GM21619 (cell line): ENCODE results near the gene WDFY1.
A peak's percentile ranks its signal among the peaks of the same experiment; 100 is the strongest.

Source experiments
- ATAC-seq: cut with Tn5 transposase; IDR thresholded peaks from one replicate; pipeline ENCODE4 v1.9.1; 2021; ENCODE audit not compliant: unreplicated experiment

Gene WDFY1, protein sequence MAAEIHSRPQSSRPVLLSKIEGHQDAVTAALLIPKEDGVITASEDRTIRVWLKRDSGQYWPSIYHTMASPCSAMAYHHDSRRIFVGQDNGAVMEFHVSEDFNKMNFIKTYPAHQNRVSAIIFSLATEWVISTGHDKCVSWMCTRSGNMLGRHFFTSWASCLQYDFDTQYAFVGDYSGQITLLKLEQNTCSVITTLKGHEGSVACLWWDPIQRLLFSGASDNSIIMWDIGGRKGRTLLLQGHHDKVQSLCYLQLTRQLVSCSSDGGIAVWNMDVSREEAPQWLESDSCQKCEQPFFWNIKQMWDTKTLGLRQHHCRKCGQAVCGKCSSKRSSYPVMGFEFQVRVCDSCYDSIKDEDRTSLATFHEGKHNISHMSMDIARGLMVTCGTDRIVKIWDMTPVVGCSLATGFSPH

DNA sequence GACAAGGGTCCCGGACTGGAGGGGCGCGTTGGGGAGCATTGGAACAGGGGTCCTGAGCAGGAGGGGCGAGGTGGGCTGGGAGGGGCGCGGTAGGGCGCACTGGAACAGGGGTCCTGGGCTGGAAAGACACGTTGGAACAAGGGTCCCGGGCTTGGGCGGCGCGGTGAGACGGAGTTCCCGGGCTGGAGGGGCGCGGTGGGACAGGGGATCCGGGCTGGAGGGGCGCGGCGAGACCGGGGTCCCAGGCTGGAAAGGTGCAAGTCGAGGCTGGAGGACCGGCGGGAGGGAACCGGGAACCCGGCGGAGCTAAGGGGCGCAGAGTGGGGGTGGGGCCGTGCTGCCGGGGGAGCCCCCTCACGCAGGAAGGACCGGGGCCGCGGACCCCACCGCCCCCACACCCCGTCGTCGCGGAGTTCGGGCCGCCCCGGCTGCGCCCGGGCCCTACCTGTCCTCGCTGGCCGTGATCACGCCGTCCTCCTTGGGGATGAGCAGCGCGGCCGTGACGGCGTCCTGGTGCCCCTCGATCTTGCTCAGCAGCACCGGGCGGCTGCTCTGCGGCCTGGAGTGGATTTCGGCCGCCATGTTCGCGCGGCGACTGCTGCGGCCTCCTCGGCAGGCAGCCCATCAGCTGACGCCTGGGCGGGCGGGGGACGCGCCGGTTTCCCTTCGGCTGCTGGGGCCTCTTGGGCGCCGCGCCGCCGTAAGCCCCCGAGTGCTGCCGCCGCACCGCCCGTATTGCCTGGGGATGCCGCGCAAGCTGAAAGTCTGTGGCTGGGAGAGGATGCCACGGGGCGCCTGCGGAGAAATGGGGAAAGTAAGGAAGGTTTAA, at the start of gene WDFY1:
WDFY1 (minus strand) TSS at position 633 of the 829 bp plus-strand sequence; CDS start at position 582, 51 bp downstream.
- peak; percentile 66 for ATAC-seq

DNA sequence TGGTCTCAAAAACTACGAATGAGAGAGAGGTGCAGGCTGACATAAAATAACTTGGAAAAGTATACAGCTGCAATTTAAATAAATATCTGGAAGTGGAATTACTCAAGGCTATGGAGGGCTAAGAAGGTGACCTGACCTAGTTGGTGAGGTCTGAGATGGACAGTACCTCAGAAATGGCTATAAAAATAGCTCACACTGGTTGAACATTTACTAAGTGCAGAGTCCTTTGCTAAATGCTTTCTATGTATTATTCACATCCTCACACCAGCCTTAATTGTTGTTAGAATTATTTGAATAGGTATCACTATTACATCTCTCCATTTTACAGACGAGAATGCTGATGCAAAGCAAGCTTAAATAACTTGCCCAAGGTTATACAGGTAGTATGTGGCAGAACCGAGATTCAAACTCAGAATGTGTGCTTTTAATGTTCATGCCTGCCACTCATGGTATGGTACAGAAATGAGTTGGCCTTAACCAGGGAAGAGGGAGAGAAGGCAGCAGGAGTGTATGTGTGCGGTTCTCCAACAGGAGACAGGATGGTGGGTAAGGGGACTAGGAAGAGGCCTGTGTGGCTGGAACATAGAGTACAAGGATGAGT, 49.5 kb upstream of the WDFY1 start:
- no peak for ATAC-seq

DNA sequence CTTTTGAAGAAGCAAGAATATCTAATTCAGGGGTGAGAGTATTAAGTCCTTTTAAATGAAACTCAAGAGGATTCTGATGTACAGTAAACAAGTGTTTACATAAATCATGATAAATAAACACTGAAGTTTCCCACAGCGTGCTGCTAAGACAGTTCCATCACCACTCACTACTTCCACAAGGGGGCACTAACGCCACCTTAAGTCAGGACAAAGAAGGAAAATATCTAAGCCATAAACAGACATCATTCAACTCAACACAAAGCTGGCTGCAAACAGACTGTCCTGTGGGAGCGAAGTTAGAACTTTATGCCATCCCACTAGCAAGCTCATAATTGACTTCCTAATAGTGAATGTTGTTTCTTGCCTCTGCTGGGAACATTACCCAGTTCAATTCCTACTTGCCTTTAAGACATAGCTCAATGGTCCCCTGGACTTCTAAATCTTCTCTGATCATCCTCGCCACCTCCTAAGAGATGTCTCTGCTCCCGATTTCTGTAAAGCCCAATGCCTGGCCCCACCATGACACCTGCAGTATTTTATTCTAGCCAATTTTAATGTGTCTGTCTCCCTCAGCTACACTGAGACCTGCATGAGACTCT, 48.6 kb upstream of the WDFY1 start:
- peak; percentile 75 for ATAC-seq

DNA sequence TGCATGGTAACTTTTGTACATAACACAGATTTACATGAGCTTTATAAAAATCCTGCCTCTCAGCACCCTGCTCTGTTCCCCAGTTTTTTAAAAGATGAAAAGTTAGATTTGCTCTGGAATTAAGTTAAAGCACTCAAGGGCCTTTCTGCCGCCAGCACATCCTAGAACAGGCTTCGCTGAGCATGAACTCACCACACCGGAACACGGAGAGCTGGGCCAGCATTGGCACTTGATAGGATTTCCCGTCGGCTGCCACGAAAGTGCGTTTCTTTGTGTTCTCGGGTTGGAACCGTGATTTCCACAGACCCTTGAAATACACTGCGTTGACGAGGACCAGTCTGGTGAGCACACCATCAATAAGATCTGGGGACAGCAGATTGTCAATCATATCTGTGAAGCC, 46.5 kb upstream of the WDFY1 start:
- ATAC-seq = no peak

DNA sequence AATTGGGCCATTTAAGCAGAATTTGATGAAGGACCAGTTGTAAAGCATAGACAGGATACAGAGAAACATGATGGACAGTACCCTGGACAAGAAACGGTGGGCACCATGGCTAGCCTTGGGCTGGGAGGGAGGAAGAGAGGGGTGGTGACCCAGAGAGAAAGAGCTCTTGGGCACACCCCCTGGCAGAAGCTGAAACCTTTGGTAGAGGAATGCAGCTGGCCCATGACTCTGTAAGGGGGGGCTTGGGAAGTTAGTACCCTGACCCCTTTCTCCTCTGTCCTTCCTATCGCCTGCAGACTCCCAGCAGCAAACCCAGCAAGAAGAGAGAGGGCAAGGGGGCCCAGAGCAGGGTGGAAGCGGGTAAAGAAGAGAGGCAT, 44.7 kb upstream of the WDFY1 start:
- ATAC-seq = no peak

DNA sequence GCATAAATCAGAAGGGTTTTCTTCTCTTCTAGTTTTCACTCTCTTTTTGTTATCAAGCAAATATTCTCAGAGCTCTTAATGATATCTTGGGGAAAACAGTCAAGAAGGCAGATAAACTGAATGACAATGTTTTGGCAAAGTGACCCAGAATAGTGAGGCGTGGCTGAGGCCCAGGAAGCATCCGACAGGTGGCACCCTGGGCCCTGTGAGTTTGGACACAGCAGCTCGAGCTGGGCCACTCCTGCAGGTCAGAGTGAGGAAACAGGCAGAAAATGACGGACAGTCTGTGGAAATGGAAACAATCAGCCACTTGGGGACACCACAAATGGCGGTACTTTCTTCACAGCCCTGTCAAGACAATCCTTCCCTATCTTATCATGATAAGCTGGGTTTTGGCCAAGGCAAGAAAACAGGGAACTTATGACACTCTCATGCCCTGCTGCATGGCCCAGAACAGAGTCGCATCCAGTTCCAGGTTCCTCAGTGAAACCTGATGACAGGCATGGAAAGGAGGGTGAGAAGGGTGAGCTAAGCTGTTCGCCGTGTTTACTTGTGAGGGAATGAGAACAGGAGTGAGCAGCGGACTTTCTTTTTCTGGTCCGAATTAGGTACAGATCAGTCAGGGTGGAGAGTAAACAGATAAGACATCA, 44.2 kb upstream of the WDFY1 start:
- ATAC-seq = no peak

DNA sequence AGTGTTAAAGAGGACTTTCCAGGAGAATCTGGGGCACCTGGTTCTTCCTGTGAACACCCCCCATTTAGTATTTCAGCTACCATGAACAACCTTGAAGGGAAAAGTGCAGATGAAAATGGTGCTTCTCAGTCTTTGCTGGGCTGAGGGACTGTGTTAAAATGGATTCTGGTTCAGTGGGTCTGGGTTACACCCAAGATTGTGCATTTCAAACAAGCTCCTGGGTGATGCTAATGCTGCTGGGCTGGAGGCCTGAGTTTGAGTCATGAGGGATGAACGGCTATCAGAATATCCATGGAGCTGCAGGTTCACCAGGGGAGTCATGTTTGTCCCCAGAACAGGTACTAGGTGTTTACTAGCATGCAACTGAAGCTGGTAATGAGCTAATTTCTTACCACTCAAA, 36.1 kb upstream of the WDFY1 start:
- ATAC-seq = no peak

DNA sequence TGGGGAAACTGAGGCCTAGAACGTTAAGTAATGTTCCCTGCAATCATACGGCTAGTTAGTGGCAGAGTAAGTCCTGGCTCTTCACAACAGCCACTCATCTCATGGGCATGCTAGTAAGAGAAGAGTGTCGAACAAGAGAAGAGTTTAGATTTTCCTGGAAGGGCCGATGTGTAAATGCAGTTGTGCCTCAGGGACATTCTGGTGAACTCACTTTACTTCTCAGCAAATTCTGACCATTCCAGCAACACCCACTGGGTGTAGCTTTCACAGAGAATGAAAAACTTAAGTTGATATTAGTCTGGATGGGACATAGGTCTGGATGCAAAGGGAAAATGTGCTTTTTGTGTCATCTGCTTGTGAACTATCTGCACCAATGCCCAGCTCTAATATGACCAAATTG, 35.7 kb upstream of the WDFY1 start:
- no peak for ATAC-seq

DNA sequence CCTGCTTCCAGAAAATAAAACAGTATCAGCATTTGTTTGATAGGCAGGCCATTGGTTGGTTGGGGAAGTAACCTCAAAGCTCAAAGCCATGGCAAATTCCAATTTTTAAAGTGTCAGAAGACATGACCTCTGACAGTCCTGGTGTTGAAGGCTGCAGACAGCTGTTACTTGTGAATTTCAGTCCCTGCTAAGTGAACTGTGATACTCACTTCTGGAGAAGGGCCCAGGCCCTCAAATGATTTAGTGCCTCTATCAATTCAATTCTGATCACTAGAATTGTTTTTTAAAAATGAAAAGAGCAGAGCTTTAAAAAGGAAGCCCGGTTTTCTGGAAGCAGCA, 35.2 kb upstream of the WDFY1 start:
- ATAC-seq = no peak

DNA sequence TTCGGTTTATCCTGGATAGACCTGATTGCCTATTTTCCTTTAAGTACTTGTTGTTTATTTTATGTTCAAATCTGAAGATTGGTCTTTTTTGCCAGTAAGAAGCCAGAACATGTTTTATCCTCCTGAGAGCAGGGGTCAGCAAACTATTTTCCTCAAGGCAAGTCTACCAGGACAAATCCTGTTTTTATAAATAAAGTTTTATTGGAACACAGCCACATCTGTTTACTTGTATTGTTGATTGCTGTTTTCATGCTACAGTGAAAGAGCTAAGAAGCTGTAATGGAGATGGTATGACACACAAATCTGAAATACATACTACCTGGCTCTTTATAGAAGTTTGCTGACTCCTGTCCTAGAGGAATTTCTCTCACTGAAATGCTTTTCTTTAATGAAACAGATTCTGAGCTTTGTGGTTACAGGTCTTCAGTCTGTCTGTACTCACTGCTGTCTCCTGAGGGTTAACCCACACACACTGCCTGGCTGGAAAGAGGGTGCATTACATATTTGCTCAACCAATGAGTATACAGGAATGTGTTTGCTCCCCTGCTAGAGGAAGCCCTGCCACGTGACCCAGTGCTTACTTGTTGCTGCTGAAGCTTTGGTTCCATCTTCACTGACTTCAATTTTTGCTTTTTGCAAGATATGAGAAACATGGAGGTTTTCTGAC, 34.7 kb upstream of the WDFY1 start:
- peak; percentile 51 for ATAC-seq

DNA sequence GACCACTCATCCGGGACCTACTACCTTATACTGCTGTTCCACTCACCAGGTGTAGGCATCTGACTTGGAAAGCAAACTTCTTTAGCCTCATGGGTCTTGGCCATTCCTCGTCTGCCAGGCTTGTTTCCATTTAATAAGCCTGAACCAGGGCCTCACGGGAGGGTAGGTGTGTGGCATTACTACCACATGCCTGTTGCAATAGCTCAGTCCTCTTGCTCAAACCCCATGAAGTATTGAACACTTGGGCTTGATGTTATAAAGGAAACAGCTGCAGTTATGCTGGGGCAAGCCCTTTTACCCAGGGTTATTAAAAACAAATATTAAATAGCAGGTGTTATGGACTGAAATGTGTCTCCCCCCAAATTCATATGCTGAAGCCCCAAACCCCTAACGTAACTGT, 33.3 kb upstream of the WDFY1 start:
- no peak for ATAC-seq

DNA sequence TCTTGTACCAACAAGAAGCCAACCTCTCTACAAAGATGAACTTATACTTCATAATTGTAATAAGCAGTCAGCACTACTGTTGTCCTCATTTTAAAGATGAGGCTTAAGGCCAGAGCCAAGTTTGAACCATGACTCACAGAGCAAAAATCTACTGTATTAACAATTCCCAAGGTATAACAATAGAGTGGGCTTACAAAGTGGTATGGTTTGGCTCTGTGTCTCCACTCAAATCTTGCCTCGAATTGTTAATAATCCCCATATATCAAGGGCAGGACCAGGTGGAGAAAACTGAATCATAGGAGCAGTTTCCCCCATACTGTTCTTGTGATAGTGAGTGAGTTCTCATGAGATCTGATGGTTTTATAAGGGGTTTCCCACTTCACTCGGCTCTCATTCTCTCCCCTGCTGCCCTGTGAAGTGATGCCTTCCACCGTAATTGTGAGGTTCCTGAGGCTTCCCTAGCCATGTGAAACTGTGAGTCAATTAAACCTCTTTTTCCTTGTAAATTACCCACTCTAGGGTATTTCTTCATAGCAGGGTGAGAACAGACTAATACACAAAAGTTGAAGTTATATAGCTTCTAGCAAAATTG, 31.6 kb upstream of the WDFY1 start:
- ATAC-seq = no peak

DNA sequence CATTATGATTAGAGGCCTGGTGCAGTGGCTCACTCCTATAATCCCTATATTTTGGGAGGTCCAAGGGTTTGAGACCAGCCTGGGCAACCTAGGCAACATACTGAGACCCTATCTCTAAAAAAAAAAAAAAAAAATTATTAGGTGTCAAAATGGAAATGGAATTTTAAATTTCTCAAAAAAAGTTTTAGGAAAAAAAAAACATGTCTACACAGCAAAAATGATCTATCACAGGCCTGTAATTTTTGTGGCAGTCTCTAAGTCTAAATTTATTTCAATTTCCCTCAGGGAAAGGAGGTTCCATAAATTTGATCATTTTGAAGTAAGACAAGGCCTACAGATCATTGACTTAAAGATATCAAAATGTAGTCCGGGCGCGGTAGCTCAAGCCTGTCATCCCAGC, 28.5 kb upstream of the WDFY1 start:
- ATAC-seq = no peak

DNA sequence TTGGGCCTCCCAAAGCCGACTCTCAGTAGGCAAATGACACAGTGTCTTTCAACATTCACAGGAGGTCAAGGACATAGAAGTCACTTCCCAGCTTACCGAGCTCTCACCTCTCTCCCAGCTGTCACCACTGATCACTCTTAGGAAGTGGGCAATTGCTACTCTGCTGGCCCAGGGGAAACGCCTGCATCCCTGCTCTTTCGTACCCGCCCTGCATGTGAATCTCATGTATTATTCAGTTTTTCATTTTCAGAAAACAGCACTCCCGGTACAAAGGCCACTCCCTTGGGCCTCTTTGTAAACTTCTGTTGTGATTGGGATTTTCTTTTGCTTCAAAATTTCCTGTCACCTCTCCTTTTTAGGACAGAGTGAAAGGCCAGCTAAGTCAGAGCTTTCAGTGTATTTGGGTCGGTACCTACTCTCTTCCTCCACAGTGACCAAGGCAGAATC, 27.5 kb upstream of the WDFY1 start:
- no peak for ATAC-seq

DNA sequence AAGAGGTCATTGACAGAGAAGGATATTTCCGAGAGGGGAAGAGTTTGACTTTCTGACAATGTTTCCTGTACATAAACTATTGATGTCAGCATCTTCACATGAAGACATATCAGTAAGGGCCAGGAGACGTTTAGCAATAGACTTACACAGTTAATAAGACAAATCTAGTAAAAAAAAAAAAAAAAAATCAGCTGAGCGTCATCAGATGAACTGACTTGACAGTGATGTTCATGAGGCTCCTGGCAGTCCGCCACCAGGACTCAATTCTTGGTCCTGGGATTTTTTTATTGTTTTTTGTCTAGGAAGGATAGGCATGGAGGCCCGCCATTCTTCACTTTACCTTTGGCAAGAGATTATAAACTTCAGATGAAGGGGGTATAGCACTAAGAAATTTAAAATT, 26.6 kb upstream of the WDFY1 start:
- no peak for ATAC-seq

DNA sequence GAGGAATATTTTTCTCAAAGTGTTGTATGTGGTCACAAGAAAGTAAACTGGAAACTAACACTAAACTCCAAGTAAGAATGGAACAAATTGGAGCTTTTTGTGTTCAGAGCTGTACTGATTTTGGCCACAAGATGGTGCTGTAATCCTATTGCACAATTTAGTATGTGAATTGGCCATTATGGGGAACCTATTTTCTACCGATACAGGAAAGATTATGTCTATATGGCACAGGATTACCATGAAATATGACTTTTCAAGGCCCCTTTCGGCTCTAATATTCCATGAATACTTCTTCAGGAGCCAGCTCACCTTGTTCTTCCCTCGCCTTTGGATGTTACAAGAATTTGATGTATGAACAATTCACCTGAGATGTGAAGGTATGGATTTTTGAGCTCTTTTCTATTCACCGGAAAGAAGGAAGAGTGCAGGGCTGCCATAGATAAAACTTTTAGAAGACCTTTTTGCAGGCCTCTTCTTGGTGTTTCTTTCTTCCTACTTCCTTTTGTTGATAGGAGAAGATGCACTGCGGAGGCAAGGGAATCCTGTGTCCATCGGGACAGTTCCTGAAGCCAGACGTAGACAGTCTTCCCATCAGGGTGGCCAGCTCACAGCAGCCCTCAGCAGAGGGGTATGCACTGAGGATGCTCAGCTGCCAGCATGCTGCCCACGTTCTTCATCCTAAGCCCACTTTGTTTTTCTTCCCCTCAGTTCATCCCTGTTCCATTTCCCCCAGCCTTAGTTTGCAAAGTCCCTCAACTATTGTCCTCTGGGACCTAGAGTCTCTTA, 25.4 kb upstream of the WDFY1 start:
- peak; percentile 78 for ATAC-seq

DNA sequence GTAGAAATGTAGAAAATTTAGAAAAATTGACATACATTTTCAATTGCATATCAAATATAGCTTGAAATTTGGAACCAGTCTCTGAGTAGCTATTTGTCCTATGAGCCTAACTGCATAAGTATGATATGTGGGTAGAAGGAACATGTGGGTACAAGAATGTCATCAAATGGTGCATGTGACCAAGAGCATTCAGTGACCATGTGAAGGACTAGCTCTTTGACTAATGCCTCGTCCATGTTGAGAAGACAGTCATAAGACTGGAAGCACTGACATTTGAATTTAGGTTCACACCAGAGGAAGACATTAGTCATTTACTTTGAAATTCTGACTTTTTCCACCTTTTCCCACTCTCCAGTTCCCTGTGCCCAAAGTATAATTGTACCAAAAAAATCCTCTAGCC, 24.7 kb upstream of the WDFY1 start:
- no peak for ATAC-seq

DNA sequence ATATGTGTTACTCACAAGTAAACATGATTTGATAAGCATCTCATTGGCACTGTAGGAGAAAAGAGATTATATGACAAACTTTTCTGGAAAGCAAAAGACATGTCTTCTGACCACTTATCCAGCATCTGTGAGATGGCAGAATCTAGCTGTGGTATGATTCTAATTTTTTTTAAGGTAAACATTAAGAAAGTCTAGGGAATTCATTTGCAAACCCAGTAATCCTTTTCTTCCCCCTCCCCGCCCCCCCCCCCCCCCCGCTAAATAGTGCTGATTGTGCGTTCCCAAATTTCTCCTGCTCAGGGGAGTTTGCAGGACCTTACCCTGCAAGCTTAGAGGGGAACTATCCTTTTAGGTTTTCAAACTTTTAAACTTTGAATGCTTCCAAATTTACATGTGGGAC, 24.2 kb upstream of the WDFY1 start:
- no peak for ATAC-seq

DNA sequence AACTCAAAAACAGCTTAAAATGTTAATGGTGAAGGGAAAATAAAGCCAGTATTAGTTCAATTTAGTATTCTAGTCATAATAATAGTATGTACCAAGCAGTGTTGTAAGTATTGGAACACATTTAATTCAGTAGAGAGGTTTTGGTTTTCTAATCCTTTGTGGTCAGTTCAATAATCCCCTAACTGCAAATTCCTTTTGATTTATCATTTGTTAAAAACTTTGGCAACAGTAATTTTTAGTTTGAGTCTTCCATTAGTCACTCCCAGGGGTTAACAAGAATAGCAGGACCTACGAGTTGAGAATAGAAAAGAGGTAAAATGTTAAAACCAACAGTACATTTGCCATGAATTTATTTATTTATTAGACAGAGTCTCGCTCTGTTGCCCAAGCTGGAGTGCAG, 22.8 kb upstream of the WDFY1 start:
- no peak for ATAC-seq
